Esophagus squamous epithelium (tissue), 4 donors: ENCODE data around the gene CACHD1.

Source experiments
- POLR2A ChIP-seq, 4 donors: fragments of 450-650 bp; IDR thresholded peaks; one replicate each; pipeline ENCODE4 v1.6.1; 2017; ENCODE audit warnings: antibody characterized with exemption in 4 of 4, mild to moderate bottlenecking in 4 of 4, moderate library complexity in 3 of 4
- TF ChIP-seq, protein P1 (sequence below), 6 experiments: fragments of 450-650 bp in 4 of 6; fragments of 200-600 bp in 2 of 6; sonication (generic) in 2 of 6; IDR thresholded peaks; one replicate each; pipeline ENCODE4 v1.5.1; 2016 to 2019; ENCODE audit warnings: antibody characterized with exemption in 6 of 6, mild to moderate bottlenecking in 4 of 6, moderate library complexity in 4 of 6

DNA sequence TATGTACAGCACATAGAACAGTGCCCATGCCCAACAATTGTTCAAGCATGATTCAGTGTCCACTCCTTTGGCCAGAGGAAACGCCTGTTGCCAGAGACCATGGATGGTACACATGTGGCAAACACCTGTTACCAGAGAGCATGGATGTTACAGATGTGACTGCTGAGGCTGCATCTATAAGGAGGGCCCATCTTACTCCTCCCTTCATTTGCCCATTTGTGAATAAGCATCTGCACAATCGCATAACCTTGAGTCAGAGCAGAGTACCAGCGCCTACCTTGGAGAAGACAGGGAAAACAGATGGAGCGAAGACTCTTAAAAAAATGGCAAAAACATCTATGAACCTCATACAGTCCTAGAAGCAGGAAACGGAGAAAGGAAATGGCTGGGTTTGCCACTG is 36.6 kb upstream of the CACHD1 start:
- TF ChIP-seq, protein P1, sequence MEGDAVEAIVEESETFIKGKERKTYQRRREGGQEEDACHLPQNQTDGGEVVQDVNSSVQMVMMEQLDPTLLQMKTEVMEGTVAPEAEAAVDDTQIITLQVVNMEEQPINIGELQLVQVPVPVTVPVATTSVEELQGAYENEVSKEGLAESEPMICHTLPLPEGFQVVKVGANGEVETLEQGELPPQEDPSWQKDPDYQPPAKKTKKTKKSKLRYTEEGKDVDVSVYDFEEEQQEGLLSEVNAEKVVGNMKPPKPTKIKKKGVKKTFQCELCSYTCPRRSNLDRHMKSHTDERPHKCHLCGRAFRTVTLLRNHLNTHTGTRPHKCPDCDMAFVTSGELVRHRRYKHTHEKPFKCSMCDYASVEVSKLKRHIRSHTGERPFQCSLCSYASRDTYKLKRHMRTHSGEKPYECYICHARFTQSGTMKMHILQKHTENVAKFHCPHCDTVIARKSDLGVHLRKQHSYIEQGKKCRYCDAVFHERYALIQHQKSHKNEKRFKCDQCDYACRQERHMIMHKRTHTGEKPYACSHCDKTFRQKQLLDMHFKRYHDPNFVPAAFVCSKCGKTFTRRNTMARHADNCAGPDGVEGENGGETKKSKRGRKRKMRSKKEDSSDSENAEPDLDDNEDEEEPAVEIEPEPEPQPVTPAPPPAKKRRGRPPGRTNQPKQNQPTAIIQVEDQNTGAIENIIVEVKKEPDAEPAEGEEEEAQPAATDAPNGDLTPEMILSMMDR (IDR thresholded peaks at IDR 0.05) = no peak
- TF ChIP-seq POLR2A (IDR thresholded peaks at IDR 0.05) = no peak
